ENCODE results near the gene STIMATE. TPM values are rescaled to one million over a fixed set of nuclear protein-coding genes. Genes with fewer than 3 reads are reported as not detected.

STIMATE gene
- total RNA-seq, 4 donors from 2014 or later = 12.7 to 20.7 (median 16.1) TPM

GRCh38 chr3:52859686-52860423 is 37.5 kb downstream of the STIMATE start:
- DNase-seq (ENCODE audit: low spot score in 2 of 2) = no peak
- intact Hi-C loops (cut with DNase I; ENCODE audit: low total_unique reads) = loop anchor here (10.0 kb wide), 1 partner anchor 215 kb away; no protein-coding TSS in a partner anchor
- H3K4me3 ChIP-seq (ENCODE audit: low read depth, poor library complexity, severe bottlenecking) = no peak overlapping the region
- WGBS, 2 donors = 90 to 94% methylated on average over 8 of the region's 8 CpGs
- TF ChIP-seq CTCF (IDR thresholded peaks at IDR 0.05) (no peak), POLR2A (IDR thresholded peaks at IDR 0.05) (no peak)

- no peak for TF ChIP-seq POLR2A (IDR thresholded peaks at IDR 0.05)
- no peak for TF ChIP-seq CTCF (IDR thresholded peaks at IDR 0.05)
- WGBS, 2 donors = 87 to 88% methylated on average over 5 of the region's 5 CpGs
- intact Hi-C loops (cut with DNase I; ENCODE audit: low total_unique reads) = loop anchor here (10.0 kb wide), 1 partner anchor 217 kb away; no protein-coding TSS in a partner anchor
- no peak for DNase-seq (ENCODE audit: low spot score in 2 of 2)
- H3K4me3 ChIP-seq (ENCODE audit: low read depth, poor library complexity, severe bottlenecking) = no peak overlapping the region
Measured at GRCh38 chr3:52857864-52858263, 39.5 kb downstream of the STIMATE start.

GRCh38 chr3:52857133-52857532 is 40.2 kb downstream of the STIMATE start:
- TF ChIP-seq POLR2A (IDR thresholded peaks at IDR 0.05) (no peak), CTCF (IDR thresholded peaks at IDR 0.05) (no peak)
- intact Hi-C loops (cut with DNase I; ENCODE audit: low total_unique reads) = loop anchor here (10.0 kb wide), 1 partner anchor 218 kb away; no protein-coding TSS in a partner anchor
- WGBS, 2 donors = 65 to 80% methylated on average over 3 of the region's 3 CpGs
- DNase-seq (ENCODE audit: low spot score in 2 of 2) = no peak
- H3K4me3 ChIP-seq (ENCODE audit: low read depth, poor library complexity, severe bottlenecking) = no peak overlapping the region

- no peak for DNase-seq (ENCODE audit: low spot score in 2 of 2)
- intact Hi-C loops (cut with DNase I; ENCODE audit: low total_unique reads) = loop anchor here (10.0 kb wide), 1 partner anchor 218 kb away; no protein-coding TSS in a partner anchor
- TF ChIP-seq CTCF (IDR thresholded peaks at IDR 0.05) (no peak), POLR2A (IDR thresholded peaks at IDR 0.05) (no peak)
- WGBS, 2 donors = 90 to 92% methylated on average over 5 of the region's 5 CpGs
- no peak overlapping the region for H3K4me3 ChIP-seq (ENCODE audit: low read depth, poor library complexity, severe bottlenecking)
Measured at GRCh38 chr3:52856666-52857065, 40.7 kb downstream of the STIMATE start.

- DNase-seq (ENCODE audit: low spot score in 2 of 2) = no peak
- no peak overlapping the region for H3K4me3 ChIP-seq (ENCODE audit: low read depth, poor library complexity, severe bottlenecking)
- intact Hi-C loops (cut with DNase I; ENCODE audit: low total_unique reads) = loop anchor here (10.0 kb wide), 1 partner anchor 221 kb away; no protein-coding TSS in a partner anchor
- no peak for TF ChIP-seq CTCF (IDR thresholded peaks at IDR 0.05)
- no peak for TF ChIP-seq POLR2A (IDR thresholded peaks at IDR 0.05)
- WGBS, 2 donors = 96% methylated on average over 2 of the region's 2 CpGs
Measured at GRCh38 chr3:52854013-52854412, 43.3 kb downstream of the STIMATE start.

Data from lower leg skin (tissue), 4 donors.